GM18526 (cell line): ENCODE data around the gene TCEA2.

Experiments used
- POLR2A ChIP-seq: IDR thresholded peaks from 3 replicates; pipeline ENCODE4 v1.6.1; 2011; ENCODE audit not compliant: insufficient read length; ENCODE audit errors: extremely low read depth

TCEA2 gene

DNA sequence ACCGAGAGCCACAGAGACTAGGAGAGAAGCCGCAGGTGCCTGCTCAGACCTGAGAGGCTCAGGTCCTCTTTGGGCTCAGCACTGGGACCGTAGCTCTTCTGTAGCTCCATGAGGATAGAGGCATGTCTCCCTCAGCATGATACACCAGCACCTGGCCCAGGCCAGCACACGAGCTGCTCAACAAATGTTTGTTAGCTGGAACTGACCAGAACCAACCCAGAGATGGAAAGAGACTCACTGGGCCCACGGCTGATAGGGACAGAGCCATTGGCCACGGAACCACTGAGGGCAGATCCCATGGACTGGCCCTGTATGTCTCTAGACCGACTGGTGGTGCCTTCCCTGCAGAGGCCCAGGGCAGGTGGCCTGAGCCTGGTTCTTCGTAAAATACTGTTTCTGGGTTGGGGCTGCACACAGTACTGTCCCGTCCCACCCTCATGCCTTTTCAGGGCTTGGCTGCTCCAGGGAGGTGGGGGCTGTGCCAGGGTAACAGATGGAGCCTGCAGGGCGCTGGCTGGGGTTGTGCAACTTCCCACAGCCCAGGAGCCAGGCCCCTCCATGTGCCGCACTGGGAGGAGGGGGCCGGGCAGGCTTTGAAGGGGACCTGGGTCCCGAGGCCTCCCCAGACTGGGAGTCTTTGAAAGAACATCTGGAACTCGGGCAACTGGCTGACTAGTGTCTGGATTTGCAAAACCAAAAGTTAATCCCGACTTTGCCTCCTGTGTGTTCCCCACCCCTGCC lies 21.8 kb upstream of the TCEA2 start:
- TF ChIP-seq POLR2A = no peak

DNA sequence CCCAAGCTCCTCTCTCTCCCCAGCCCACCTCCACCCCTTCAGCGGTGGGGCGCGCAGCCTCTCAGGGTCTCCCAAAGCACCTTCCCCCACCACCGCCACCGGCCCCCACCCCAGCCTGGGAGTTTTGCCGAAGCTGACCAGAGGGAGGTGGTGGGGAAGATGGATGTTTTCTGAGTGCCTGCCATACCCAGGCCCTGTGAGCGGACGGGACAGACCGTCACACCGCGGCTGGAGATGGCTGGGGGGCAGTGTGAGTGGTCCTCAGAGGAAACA lies 21.3 kb upstream of the TCEA2 start:
- no peak for TF ChIP-seq POLR2A

DNA sequence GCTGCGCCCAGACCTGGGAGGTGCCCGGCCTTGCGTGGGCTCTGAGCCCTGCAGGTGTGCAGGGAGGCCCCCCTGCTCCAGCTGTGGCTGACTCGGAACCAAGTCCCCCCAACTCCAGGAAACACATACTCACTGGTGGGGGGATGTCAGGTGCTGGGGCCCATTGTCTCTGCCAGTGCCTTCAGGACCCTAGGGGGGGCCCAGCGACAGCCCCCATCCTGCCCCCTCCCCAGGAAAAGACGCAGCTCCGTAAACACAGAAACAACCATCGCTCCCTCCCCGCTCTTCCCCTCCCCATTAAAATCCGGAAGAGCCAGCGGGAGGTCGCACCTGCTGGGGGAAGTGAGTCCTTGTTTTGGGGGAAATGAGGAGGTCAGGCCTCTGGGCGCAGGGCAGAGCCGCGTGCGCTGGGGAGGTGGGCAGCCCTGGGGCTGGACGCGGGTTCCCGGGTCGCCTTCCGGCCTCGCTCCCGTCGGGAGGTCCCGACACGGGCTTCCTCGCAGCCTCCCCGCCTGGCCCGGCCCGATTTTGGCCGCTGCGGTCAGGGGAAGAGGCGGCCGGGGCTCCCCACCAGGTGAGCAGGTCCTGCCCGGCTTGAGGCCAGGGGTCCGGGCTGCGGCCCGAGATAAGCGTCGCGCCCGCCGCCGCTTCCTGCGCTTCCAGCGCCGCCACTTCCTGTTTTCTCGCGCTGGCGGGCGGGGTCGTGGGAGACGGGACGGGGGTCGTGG lies 20.8 kb upstream of the TCEA2 start:
- peak; percentile 15 for TF ChIP-seq POLR2A

DNA sequence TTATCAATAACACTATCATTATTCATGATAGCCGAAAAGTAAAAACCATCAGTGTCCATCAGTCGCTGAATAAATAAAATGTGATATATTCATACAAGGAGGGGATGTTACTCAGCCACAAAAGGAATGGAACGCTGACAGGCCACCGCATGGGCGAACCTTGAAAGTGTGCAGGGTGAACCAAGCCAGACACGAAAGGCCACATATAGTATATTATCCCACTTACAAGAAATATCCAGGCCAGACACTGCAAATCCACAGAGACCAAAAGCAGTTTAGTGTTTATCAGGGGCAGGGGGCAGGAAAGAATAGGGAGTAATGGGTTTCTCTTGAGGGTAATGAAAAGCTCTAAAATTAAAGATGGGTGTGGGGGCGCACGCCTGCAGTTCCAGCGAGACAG lies 19.2 kb upstream of the TCEA2 start:
- no peak for TF ChIP-seq POLR2A

DNA sequence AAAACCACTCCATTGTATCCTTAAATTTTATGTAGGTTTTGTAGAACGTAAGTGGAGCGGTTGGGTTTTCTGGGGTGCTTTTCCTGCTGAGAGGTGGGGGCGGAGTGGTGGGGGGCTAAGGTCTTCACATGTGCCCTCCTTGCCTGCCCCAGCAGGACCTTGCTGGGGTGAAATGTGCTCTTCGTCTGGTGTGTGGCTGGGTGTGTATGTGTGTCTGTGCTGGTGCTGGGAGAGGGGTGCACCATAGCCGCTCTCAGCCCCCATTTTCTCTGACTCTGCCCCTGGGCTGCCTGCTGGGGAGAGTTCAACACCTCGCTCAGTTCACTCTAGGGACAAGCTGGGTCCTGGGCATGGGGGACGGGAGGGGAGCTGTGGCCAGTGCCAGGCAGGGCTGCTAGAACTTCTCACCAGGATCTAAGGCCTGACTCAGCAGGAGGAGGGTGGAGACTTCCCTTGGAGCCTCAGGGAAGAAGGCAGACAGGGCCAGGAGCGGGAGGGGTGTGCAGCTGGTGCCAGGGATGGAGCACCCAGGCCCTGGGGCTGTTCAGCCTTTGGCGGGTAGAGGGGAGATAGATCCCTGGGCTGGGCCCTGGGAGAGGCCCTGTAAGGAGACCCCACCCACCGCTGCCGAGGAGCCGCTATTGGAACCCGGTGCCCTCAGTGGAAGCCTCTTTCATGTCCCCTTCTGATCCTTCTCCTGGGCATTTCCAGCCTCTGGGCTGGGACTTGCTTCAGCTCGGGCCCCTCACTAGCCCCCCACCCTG lies 18.3 kb upstream of the TCEA2 start:
- TF ChIP-seq POLR2A = no peak

DNA sequence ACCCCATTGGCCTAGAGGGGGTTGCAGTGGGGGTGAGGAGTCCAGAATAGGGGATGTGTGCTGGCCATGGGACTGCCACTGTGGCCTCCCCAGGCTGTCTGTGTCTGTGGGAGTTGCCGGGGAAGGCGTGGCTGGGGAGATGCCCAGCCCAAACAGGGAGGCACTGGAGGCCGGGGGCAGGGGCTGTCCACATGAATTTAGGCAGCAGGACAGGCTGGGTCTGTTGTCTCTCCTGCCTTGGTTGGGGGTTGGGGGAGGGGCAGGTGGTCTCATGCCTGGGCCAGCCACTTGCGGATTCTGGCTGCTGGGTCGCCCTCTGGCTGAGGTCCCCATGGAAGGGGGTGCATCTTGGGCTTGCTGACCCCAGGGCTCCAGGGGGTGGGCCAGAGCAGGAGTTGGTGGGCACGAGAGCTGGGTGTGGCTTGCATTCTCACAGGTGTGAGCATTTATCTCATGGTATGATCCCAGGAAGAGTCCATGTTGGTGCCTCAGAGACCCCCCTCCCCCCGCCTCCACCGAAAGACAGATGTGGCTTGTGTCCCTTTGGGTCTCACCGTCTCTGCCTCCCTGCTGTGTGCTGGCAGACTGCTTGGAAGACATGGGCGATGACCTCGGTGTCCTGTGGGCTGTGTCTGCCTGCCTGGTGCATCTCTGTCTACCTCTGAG lies 17.5 kb upstream of the TCEA2 start:
- no peak for TF ChIP-seq POLR2A

DNA sequence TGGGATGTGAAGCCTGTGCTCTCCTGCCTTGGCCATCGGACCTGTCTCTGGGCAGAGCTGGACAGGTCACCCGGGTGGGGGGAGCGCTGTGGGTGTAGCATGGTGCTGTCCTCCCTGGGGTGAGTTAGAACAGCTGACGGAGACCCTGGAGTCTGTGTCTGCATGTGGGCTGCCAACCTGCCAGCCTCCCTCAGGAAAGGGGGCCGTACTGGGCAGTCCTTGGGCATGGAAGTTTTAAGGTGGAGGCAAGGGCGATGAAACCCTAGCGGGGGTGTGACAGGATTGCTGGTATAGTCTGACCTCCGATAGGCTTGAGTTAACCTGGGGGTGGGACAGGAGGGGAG lies 16.0 kb upstream of the TCEA2 start:
- no peak for TF ChIP-seq POLR2A

DNA sequence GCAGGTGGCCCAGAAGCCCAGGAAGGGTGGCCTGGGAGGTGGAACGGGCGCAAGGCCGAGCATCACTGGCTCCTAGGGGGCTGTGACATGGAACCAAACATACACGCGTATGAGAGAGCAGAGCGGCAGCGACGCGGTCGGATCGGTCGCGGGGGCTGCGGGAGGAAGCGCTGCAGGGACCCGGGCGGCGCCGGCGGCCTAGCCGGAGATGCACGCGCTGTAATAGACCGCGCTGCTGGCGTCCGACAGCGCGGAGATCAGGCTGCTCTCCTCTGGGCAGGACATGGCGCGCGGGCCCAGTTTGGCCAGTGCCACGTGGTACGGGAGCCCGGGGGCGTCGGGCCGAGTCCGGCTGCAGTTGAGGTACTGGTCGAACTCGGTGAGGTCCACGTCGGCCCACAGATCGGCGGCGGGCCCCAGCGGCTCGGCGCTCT lies 15.0 kb upstream of the TCEA2 start:
- TF ChIP-seq POLR2A = no peak

DNA sequence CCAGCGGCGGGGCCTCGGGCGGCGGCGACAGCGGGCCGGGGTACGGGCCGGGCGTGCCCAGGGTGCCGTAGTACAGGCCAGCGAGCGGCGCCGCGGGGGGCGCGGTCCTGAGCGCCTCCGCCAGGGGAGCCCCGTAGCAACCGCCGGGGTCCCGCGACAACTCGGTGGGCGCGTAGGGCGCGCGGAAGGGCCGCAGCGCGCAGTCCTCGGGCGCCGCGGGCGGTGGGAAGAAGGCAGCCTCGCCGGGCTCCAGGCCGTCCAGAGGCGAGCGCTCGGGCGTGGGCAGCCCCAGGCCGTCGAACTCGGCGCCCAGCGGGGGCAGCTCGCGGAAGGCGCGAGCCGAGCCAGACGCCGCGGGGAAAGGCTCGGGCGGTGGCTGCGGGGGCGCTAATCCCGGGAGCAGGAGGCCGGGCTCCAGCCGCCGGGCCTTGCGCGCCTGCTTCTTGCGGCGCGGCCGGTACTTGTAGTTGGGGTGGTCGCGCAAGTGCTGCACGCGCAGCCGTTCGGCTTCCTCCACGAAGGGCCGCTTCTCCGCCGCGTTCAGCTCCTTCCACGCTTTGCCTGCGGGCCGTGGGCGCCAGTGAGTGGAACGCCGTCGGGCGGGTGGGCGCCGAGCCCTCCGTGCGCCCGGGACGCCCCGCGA lies 14.5 kb upstream of the TCEA2 start:
- no peak for TF ChIP-seq POLR2A

DNA sequence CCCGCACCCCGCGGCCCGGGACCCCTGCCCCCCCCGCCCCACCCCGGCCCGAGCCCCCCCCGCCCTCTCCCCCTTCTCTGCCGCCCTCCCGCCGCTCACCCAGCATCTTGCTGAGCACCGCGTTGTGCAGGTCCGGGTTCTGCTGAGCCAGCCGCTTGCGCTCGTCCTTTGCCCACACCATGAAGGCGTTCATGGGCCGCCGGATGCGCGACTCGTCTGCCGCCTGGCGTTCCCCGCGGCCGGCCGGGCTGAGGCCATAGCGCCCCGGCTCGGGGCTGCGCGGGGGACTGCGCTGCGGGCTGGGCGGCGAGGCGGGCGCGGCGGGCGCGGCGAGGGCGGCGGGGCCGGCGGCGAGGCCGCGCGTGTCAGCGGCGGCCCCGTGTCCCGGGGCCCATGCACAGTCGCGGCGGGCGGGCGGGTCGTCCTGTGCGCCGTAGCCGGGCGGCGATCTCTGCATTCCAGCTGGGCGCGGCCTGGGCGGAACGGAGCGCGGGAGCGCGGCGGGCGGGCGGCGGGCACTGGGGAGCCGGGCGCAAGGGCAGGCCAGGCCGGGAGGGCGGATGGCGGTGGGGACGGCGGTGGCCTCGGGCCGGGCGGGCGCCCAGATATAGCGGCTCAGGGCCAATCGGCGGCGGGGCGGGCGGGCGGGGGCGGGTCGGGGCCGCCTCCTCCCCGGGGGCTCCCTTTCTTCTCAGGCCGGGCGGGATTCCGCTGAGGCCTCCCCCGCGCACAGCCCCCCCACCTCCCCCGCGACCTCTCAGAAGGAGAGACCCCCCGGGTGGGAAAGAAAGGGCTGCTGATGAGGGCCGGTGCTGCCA lies 13.7 kb upstream of the TCEA2 start, which contains the start of gene SOX18:
Gene SOX18 (minus strand): TSS at position 580 of the 818 bp plus-strand sequence. CDS start 123 bp downstream, at position 457.
- no peak for TF ChIP-seq POLR2A

DNA sequence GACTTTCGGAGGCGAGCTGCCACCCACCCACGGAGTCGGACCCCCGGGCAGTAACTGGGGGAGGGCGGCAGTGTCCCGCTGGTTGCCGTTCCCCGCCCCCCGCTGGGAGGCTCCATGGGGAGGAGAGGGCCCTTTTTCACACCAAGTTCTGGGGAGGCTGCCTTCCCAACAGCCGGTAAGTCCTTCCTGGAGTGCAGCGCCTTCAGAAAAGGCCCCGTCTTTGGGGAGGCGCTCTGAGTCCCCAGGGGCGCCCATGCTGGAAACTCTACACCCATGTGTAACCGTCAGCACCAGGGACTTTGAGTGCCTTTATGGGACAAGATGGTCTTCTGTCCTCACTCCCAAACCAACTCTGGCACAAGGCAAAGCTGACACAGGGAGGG lies 13.1 kb upstream of the TCEA2 start:
- no peak for TF ChIP-seq POLR2A

DNA sequence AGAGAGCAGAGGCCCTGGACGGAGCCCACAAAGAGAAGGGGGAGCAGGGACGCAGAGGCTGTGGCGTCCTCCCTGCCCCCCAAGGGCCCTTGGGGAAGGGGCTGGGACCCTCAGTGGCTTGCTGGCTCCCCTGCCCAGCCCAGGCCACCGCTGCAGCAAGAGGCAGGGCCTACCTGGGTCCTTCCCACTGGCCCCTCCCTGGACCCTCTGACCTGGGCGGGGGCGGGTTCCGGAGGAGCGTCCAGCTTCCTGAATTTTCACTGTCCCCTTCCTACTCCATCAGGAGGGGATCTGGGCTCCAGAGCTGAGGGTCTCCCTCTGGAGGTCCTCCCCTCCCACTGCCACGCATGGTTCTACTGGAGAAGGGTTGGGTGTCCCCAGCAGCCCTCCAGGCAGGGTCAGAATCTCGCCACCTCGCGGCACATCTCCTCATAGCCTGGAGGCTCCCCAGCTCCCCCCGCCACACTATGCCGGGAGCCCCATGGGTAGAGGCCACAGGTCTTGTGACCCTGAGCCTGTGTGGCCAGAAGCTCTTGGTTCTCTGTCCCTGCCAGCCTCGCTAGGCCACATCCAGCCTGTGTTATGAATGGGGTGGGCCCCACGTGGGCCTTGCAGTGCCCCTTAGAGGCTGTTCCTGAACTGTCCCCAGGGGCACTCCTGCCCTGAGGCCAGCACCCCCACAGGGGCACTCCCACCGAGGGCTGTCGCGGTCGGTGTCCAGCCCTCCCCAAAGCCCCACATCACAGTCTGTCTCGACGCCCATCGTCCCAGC lies 12.6 kb upstream of the TCEA2 start:
- TF ChIP-seq POLR2A = no peak

DNA sequence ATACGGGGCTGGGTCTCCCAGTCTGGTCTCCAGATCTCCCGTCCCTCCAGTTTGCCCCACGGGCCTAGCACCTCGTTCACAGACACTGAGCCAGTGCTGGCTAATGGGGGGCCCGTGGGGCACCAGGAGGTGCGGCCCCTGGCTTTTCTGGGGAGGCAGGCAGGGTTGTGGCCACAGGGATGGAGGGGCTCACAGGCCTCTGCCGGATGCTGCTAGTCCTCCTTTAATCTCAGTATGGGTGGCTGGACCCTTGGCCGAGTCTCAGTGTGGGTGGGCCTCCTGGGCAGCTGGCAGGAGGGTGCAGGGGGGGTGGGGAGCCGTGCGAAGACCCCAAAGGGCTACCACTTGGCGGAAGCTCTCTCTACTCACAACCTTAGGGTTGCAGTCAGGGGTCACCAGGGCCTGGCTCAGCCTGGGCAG lies 12.0 kb upstream of the TCEA2 start:
- no peak for TF ChIP-seq POLR2A
